ENCODE measurements around the gene CNTN4. TPM values are rescaled to one million over a fixed set of nuclear protein-coding genes. Genes with fewer than 3 reads are reported as not detected.

The CNTN4 gene
- total and polyA plus RNA-seq, 7 donors: 0.17 to 3.2 (median 0.42) TPM

DNA sequence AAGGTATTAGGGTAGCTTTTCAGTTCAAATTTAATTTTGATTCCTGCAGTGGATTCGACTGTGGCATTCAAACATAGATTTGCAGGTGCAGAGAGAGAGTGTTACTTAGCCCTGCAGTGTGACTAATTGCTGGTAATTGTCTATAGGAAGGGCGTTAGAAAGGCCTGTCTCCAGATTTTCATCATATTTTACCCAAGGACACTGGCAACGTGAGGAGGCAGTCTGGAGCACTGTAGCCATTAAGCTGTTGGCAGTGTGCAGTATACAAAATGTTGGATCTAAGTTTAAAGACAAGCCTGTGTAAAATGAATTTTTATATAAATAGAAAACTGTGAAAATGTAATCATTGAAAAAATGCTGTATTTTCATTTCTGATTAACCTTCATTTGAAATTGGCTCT, 342.9 kb downstream of the CNTN4 start:
- Histone ChIP-seq H3K27me3 (ENCODE audit: insufficient read depth in 3 of 3, low read length in 2 of 3) (no peaks in the 10 kb centered on the region), H3K36me3 (ENCODE audit: insufficient read depth in 1 of 2, low read depth in 1 of 2) (no peaks in the 10 kb centered on the region), H3K4me1 (no peaks in the 10 kb centered on the region), H3K27ac (no peak overlapping the region), H3K9me3 (no peaks in the 10 kb centered on the region), H3K4me3 (no peak overlapping the region)
- 25 to 30% (median 30%) methylated on average over 3 of the region's 3 CpGs for WGBS, 3 donors
- intact Hi-C loops (cut with DNase I): no loop called here
- DNase-seq (no peak), ATAC-seq (no peak)
- TF ChIP-seq, protein P1, sequence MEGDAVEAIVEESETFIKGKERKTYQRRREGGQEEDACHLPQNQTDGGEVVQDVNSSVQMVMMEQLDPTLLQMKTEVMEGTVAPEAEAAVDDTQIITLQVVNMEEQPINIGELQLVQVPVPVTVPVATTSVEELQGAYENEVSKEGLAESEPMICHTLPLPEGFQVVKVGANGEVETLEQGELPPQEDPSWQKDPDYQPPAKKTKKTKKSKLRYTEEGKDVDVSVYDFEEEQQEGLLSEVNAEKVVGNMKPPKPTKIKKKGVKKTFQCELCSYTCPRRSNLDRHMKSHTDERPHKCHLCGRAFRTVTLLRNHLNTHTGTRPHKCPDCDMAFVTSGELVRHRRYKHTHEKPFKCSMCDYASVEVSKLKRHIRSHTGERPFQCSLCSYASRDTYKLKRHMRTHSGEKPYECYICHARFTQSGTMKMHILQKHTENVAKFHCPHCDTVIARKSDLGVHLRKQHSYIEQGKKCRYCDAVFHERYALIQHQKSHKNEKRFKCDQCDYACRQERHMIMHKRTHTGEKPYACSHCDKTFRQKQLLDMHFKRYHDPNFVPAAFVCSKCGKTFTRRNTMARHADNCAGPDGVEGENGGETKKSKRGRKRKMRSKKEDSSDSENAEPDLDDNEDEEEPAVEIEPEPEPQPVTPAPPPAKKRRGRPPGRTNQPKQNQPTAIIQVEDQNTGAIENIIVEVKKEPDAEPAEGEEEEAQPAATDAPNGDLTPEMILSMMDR (IDR thresholded peaks at IDR 0.05): no peak

DNA sequence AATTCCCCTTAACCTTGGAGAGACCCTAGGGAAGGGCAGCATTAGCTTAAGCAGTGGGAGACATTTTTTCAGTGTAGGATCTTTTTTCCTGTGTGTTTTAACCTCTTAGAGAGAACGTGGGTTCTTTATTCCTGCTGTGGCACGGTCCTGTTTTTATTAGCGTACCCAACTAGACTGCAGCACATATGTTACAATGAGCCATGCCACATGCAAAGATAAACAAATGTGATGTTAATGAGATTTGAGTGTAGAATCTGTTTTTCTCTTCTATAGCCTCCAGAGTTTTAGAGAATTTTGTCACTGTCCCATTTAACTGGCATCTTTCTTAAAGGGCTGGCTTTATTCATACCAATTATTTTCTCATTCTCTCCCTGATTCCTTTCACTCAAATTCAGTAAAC, 347.5 kb downstream of the CNTN4 start:
- no peak overlapping the region for H3K27ac ChIP-seq
- DNase-seq (no peak), ATAC-seq (no peak)
- no peaks in the 10 kb centered on the region for H3K27me3 ChIP-seq (ENCODE audit: insufficient read depth in 3 of 3, low read length in 2 of 3)
- no peaks in the 10 kb centered on the region for H3K9me3 ChIP-seq
- TF ChIP-seq, protein P1 (IDR thresholded peaks at IDR 0.05): no peak
- intact Hi-C loops (cut with DNase I): no loop called here
- H3K4me3 ChIP-seq: no peak overlapping the region
- H3K36me3 ChIP-seq (ENCODE audit: insufficient read depth in 1 of 2, low read depth in 1 of 2): no peaks in the 10 kb centered on the region
- H3K4me1 ChIP-seq: no peaks in the 10 kb centered on the region
- WGBS, 3 donors: 53 to 71% (median 68%) methylated on average over 3 of the region's 3 CpGs

DNA sequence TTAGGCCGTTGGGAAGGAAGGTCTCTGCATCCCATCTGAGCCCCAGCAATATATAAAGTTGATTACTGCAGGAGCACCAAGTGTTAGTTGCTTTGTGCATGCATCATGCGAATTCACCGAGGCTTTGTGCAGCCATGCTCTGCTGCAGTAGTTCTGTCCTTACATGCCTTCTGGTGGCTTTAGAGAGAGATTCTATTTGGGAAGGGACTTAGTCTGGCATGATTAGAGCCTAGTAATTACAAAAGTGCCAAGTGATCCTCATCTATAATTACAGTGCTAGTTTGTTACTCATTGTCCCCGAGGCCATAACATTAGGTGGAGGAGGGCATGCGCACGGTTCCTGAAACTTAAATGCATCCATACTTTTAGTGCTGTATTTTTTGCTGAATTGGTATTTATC, 353.6 kb downstream of the CNTN4 start:
- Histone ChIP-seq H3K36me3 (ENCODE audit: insufficient read depth in 1 of 2, low read depth in 1 of 2) (no peaks in the 10 kb centered on the region), H3K4me1 (no peaks in the 10 kb centered on the region), H3K27me3 (ENCODE audit: insufficient read depth in 3 of 3, low read length in 2 of 3) (no peaks in the 10 kb centered on the region), H3K27ac (no peak overlapping the region), H3K9me3 (no peaks in the 10 kb centered on the region), H3K4me3 (no peak overlapping the region)
- TF ChIP-seq, protein P1 (IDR thresholded peaks at IDR 0.05): no peak
- no peak for ATAC-seq
- intact Hi-C loops (cut with DNase I): no loop called here
- no peak for DNase-seq
- WGBS, 3 donors: 67 to 79% (median 76%) methylated on average over 6 of the region's 6 CpGs

DNA sequence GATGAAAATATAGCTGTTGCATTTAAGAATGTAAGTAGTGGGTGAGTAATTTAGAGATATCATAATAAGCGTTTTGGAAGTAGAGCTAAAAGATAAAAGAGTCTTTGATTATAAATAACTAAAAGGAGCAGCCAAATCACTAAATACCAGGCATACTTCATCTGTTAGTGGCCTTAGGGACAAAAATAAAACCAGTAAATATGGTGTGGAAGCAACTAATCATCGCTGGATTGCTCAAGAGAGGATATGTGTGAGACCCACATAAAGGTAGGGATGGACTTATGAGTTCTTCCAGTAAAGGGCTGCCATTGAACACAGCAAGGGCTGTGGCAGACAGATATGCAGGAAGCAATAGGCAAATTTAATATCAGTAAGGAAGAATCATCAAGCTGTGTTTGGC, 356.2 kb downstream of the CNTN4 start:
- no peak for ATAC-seq
- intact Hi-C loops (cut with DNase I): no loop called here

DNA sequence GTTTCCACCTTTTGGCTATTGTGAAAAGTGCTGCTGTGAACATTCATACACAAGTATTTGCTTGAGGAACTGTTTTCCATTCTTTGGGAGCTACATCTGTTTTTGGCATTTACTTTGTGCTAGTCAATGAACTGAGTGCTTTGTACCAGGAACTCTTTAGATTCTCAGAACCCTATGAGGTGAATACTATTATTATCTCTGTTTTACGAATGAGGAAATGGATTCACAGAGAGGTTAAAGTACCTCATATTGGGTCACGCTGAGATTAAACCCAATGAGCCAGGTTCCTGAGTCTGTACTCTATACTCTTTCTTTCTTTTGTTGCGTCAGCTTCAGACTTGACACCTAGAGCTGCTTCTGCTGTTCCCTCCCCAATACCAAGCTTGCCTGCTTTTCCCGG, 358.1 kb downstream of the CNTN4 start:
- ATAC-seq (no peak), DNase-seq (no peak)
- TF ChIP-seq, protein P1 (IDR thresholded peaks at IDR 0.05): no peak
- H3K36me3 ChIP-seq (ENCODE audit: insufficient read depth in 1 of 2, low read depth in 1 of 2): no peaks in the 10 kb centered on the region
- no peak overlapping the region for H3K4me3 ChIP-seq
- no peak overlapping the region for H3K27ac ChIP-seq
- H3K27me3 ChIP-seq (ENCODE audit: insufficient read depth in 3 of 3, low read length in 2 of 3): no peaks in the 10 kb centered on the region
- H3K4me1 ChIP-seq: no peaks in the 10 kb centered on the region
- 86 to 91% (median 87%) methylated on average over 4 of the region's 4 CpGs for WGBS, 3 donors
- intact Hi-C loops (cut with DNase I): no loop called here
- H3K9me3 ChIP-seq: no peaks in the 10 kb centered on the region

More for the DNA sequence above, 356.2 kb downstream of the CNTN4 start:
- no peaks in the 10 kb centered on the region for H3K36me3 ChIP-seq (ENCODE audit: insufficient read depth in 1 of 2, low read depth in 1 of 2)
- TF ChIP-seq, protein P1 (IDR thresholded peaks at IDR 0.05): no peak
- WGBS, 3 donors: 70 to 83% (median 77%) methylated on average over 2 of the region's 2 CpGs
- DNase-seq: no peak
- no peaks in the 10 kb centered on the region for H3K9me3 ChIP-seq
- no peak overlapping the region for H3K4me3 ChIP-seq
- H3K27me3 ChIP-seq (ENCODE audit: insufficient read depth in 3 of 3, low read length in 2 of 3): no peaks in the 10 kb centered on the region
- H3K4me1 ChIP-seq: no peaks in the 10 kb centered on the region
- no peak overlapping the region for H3K27ac ChIP-seq

Measured in psoas muscle (tissue), 8 donors.